ENCODE data around the gene GABRB3.

The GABRB3 gene

GRCh38 chr15:26631894-26632293, 141.0 kb downstream of the GABRB3 start:
- no peak for DNase-seq (ENCODE audit: low read depth in 1 of 2, low spot score in 1 of 2)

GRCh38 chr15:26630857-26631256, 142.0 kb downstream of the GABRB3 start:
- no peak for DNase-seq (ENCODE audit: low read depth in 1 of 2, low spot score in 1 of 2)

GRCh38 chr15:26628879-26629529, 143.9 kb downstream of the GABRB3 start:
- no peak for DNase-seq (ENCODE audit: low read depth in 1 of 2, low spot score in 1 of 2)

- DNase-seq (ENCODE audit: low read depth in 1 of 2, low spot score in 1 of 2), result no peak
Observed at GRCh38 chr15:26628071-26628470, 144.8 kb downstream of the GABRB3 start.

DNA sequence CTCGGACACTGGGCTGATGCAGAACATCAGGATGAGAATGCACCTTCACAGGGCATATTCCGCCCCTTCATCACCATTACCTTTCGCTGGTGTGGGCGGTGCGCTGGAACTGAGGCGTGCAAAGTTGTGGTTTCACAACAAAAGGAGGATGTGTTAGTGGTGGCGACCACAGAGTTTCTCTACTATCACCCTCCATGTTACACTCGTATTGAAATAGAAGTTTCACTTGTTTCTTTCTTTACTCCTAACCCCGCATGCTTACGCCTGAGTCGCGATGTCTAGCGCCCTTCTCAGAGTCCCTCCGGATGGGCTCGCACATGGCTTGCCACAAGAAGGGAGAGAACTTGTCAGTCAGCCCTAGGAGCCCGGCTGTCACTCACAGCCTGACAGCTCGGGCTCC, 148.7 kb downstream of the GABRB3 start:
- no peak for DNase-seq (ENCODE audit: low read depth in 1 of 2, low spot score in 1 of 2)

DNA sequence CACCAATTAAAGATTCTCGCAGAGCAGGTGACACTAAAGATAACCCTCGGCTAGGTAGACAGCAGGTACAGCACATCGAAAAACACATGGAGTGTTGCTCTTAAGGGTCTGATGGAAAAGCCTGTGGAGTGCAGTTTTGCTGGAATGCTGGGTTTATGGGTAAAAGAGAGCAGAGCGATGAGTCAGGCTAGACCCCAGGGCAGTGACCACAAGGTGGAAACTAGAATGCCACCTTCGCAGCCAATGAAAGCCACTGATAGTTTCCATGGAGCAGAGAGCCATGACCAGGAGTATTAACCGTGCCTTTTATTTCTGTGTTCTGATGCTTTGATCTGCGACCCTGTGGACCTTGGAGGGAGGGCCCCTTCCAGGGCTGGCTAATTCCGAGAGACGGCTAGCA, 149.8 kb downstream of the GABRB3 start:
- DNase-seq (ENCODE audit: low read depth in 1 of 2, low spot score in 1 of 2), result no peak

GRCh38 chr15:26621816-26622215, 151.1 kb downstream of the GABRB3 start:
- no peak for DNase-seq (ENCODE audit: low read depth in 1 of 2, low spot score in 1 of 2)

- DNase-seq (ENCODE audit: low read depth in 1 of 2, low spot score in 1 of 2), result no peak
Observed at GRCh38 chr15:26620528-26621458, 152.1 kb downstream of the GABRB3 start.

GRCh38 chr15:26615927-26616302, 157.0 kb downstream of the GABRB3 start:
- DNase-seq (ENCODE audit: low read depth in 1 of 2, low spot score in 1 of 2), result no peak

GRCh38 chr15:26615188-26615926, 157.5 kb downstream of the GABRB3 start:
- DNase-seq (ENCODE audit: low read depth in 1 of 2, low spot score in 1 of 2), result no peak

- DNase-seq (ENCODE audit: low read depth in 1 of 2, low spot score in 1 of 2), result no peak
Observed at GRCh38 chr15:26614734-26615133, 158.1 kb downstream of the GABRB3 start.

DNA sequence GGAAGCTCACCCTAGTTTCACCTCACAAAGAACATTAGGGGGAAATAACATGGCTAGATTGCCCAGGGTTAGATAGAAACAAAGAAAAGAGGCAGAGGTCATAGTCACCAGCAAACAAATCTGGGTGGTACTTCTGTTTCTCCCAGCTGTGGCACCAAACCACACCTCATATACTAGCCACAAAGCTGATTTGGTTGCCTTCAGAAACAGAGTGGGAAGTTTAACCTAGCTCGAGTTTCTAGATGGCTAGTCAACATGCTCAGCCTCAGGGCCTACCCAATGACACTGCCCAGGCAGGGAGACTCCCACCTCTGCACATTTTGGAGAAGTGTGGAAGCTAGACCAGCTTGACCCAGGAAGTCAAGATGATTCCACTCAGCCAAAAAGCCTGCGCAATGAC, 174.2 kb downstream of the GABRB3 start:
- DNase-seq (ENCODE audit: low read depth in 1 of 2, low spot score in 1 of 2), result no peak

DNA sequence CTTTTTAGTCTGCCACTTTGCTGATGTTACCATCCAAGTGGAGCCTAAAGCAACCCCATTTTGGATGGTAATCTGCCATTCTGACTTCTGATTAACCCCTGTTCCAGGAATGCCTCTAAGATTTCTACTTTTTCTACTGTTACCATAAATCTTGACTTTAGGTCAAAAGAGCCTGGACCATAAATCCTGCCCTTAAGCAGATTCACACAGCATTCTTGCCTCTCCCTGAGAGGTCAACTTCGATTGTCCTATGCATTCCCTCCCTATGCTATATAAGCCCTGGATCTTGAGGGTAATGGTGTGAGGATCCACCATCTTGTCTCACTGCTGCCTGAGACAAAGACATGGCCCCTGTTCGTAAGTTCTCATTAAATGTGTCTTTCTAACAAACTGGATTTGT, 177.3 kb downstream of the GABRB3 start:
- DNase-seq (ENCODE audit: low read depth in 1 of 2, low spot score in 1 of 2), result no peak

DNA sequence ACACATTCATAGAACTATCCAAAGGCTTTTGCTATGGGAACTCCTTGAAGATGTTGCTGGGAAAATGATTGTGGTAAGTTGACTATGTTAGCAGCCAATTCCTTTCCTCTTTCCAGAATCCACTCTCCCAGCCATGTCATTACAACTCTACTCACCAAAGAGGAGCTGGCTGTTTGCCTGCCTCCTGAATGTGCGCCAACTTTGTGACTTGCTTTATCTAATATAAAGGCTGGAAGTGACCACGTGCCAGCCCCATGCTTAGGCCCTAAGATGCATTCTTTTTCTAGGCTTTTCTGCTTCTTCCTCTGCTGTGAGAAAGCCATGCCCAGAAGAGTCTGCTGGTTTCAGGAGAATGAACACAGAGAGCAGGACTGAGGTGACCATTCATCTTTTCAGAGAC, 182.2 kb downstream of the GABRB3 start:
- DNase-seq (ENCODE audit: low read depth in 1 of 2, low spot score in 1 of 2), result no peak

DNA sequence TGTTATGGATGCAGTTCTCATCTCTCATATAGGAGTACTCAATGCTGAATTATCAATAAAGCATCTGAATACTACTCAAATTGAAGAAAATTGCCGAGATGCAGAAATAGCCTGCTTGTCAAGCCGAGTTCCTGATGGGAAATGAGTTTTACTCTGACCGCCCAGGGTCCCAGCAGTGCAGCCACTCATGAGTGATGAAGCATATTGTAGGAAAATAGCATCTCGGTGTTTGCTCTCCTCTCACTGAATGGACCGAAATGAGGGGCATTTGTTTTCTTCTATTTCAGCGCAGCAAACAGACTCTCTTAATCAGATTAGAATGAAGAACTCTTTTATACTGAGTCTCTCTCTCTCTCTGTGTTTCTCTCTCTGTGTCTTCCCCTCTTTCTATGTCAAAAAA, 190.0 kb downstream of the GABRB3 start:
- no peak for DNase-seq (ENCODE audit: low read depth in 1 of 2, low spot score in 1 of 2)

GRCh38 chr15:26580943-26581342, 191.9 kb downstream of the GABRB3 start:
- DNase-seq (ENCODE audit: low read depth in 1 of 2, low spot score in 1 of 2), result no peak

GRCh38 chr15:26572602-26573350, 200.1 kb downstream of the GABRB3 start:
- no peak for DNase-seq (ENCODE audit: low read depth in 1 of 2, low spot score in 1 of 2)

DNA sequence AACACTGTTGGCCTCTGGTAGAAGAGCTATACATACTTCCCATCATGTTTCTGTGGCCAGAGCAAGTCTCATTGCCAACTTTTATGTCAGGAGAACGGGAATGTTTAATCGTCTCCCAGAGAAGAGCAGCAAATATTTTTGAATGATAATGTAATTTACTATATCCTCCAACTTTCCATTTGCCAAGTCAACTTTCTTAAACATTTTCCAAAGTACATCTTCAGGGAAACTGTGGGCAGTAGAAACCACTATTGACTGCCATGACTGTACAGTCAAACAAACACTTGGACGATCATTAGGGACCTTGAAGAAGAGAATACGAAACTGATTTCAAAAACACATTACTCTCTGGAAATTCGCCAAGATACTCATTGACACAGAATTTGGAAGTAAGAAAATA, 201.5 kb downstream of the GABRB3 start:
- no peak for DNase-seq (ENCODE audit: low read depth in 1 of 2, low spot score in 1 of 2)

DNA sequence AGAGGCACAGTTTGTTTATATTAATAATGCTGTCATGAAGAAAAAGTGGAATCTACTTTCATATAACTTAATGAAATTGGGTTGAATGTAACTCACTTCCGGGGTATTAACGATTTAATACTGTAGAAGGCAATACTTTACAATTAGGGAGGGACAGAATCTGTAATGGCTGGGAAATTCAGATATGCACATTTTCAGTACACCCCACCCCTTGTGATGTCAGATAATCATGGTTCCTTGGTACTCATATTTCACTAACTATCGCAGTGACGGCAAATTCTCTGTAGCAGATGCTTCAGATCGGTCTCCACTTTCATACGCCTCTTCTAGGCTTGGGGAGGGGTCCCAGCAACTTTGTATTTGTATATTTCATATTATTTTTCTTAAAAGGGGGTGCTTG, 207.3 kb downstream of the GABRB3 start:
- no peak for DNase-seq (ENCODE audit: low read depth in 1 of 2, low spot score in 1 of 2)

DNA sequence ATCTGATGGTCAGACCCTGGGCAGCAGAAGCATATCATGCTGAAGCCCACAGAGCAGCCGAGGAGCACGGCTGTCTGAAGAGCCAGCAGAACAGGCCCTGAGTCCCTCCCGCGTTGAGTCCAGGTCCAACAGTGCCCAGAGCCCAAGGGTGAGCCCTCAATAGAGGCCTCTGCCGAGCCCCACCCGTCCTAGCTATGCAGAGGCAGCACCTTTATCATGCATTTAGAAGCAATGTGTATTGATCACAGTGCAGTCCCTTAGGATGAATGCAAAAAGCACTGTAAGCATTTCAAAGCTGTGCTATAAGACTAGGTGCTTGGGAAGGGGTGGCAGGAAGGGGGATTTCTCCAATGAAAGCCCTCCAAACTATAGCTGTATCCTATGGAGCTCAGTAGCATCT, 208.5 kb downstream of the GABRB3 start:
- no peak for DNase-seq (ENCODE audit: low read depth in 1 of 2, low spot score in 1 of 2)

DNA sequence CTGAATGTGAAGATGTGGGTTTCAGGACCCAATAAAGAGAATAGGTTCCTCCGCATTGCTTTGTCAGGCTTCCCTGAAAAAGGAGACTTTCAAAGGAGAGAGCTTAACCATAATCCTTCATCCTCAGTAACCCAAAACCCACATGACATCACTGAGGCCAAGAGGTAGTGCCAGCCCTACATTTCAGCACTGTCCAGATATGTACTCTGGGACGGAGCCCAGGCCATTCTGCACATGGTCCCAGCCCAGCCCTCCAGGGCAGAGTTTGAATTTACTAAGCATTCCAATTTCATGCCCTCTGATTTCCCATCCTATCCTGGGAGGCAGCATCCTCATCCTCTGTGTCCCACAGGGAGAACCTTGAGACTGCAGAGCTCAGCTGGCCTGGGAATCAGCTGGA, 210.5 kb downstream of the GABRB3 start:
- no peak for DNase-seq (ENCODE audit: low read depth in 1 of 2, low spot score in 1 of 2)

Measured in stimulated activated CD4-positive, alpha-beta T cell treated with anti-CD3 and anti-CD28 coated beads, Interleukin-15, amount 100 ng/mL, for 1 hour (primary cell).